HCT116 (cell line): ENCODE measurements around the gene FRA10AC1. TPM values are rescaled to one million over a fixed set of nuclear protein-coding genes. Genes with fewer than 3 reads are reported as not detected.

Experiments
- ATAC-seq: fragments of 200-7000 bp; cut with Tn5 transposase; 2 replicates; pipeline ENCODE4 v1.9.1; 2020; ENCODE audit warnings: mild to moderate bottlenecking, moderate library complexity
- BruUV-seq: library from RNA; stranded (reverse); fragments of 400-500 nt; replicated peaks from 2 replicates; lab custom pipeline; 2021; lab: Mats Ljungman, UMichigan
- CTCF ChIA-PET: fragments of 300-600 bp; sonication (Branson Sonifier 250); formaldehyde crosslinking; loops from one replicate; lab custom pipeline; 2021; ENCODE audit warnings: antibody characterized with exemption; lab: Charles Lee
- POLR2A ChIA-PET: fragments of 300-600, 350-600 bp; sonication (Branson Sonifier 250); formaldehyde crosslinking; loops from one replicate; lab custom pipeline; 2021; ENCODE audit warnings: antibody characterized with exemption; lab: Charles Lee
- RAD21 ChIA-PET, 2 experiments: fragments of 300-600 bp; sonication (Branson Sonifier 250); formaldehyde crosslinking; loops; one replicate each; lab custom pipeline; 2023; ENCODE audit warnings: low total read pairs in 2 of 2; ENCODE audit not compliant: uncharacterized antibody in 2 of 2, unreplicated experiment in 2 of 2, low non-redundant PET in 1 of 2; lab: Charles Lee
- DNase-seq: peaks from one replicate; pipeline ENCODE4 v3.0.0-alpha.2; 2010; ENCODE audit warnings: low read depth, low spot score
- H2AFZ ChIP-seq: fragments of 200-600 bp; shearing (Covaris generic), sonication (generic); 2 replicates; pipeline ENCODE4 v1.6.1; 2017; ENCODE audit warnings: low read depth, mixed run types, mixed read lengths, antibody characterized with exemption, low read length; ENCODE audit not compliant: poor library complexity, severe bottlenecking
- H3K27ac ChIP-seq: 2 replicates; pipeline ENCODE4 v1.5.1; 2012; ENCODE audit warnings: low read depth, low read length
- H3K27me3 ChIP-seq: fragments of 200-600 bp; sonication (generic); 2 replicates; pipeline ENCODE4 v1.6.1; 2016; ENCODE audit warnings: mixed run types, low read length, mixed read lengths; ENCODE audit not compliant: insufficient read depth
- H3K36me3 ChIP-seq, 2 experiments: fragments of 200-500 bp in 1 of 2; fragments of 200-600 bp in 1 of 2; sonication (Bioruptor generic) in 1 of 2; sonication (generic) in 1 of 2; 2 replicates each; pipeline versions ENCODE4 v1.5.1 to v1.6.1; 2014 to 2016; ENCODE audit warnings: low read length in 2 of 2, inconsistent platforms in 1 of 2, mixed read lengths in 1 of 2, mixed run types in 1 of 2; ENCODE audit not compliant: insufficient read depth in 2 of 2, control insufficient read depth in 1 of 2
- H3K4me1 ChIP-seq, 2 experiments: fragments of 200-600 bp in 1 of 2; sonication (generic) in 1 of 2; 2 replicates each; pipeline versions ENCODE4 v1.5.1 to v1.6.1; 2012 to 2017; ENCODE audit warnings: low read length in 2 of 2, inconsistent platforms in 1 of 2, mild to moderate bottlenecking in 1 of 2, mixed read lengths in 1 of 2, mixed run types in 1 of 2, moderate library complexity in 1 of 2; ENCODE audit not compliant: insufficient read depth in 2 of 2, control insufficient read depth in 1 of 2
- H3K4me2 ChIP-seq: fragments of 200-600 bp; sonication (generic); 2 replicates; pipeline ENCODE4 v1.6.1; 2017; ENCODE audit warnings: mixed run types, low read length, mixed read lengths
- H3K4me3 ChIP-seq, 2 experiments: fragments of 200-600 bp in 1 of 2; sonication (generic) in 1 of 2; replicated peaks in 1 of 2; 2 replicates each; pipeline ENCODE4 v1.5.1; 2011 to 2016; ENCODE audit warnings: low read length in 2 of 2, control low read depth in 1 of 2, low read depth in 1 of 2, mild to moderate bottlenecking in 1 of 2, mixed read lengths in 1 of 2, mixed run types in 1 of 2
- H3K79me2 ChIP-seq: fragments of 200-600 bp; sonication (generic); 2 replicates; pipeline ENCODE4 v1.6.1; 2017; ENCODE audit warnings: mild to moderate bottlenecking, mixed run types, low read length, moderate library complexity, mixed read lengths; ENCODE audit not compliant: insufficient read depth
- H3K9ac ChIP-seq: fragments of 200-600 bp; sonication (generic); 2 replicates; pipeline ENCODE4 v1.6.1; 2016; ENCODE audit warnings: low read length, mixed read lengths
- H3K9me2 ChIP-seq: fragments of 200-600 bp; sonication (generic), shearing (Covaris generic); 2 replicates; pipeline ENCODE4 v1.6.1; 2017; ENCODE audit warnings: mixed run types, mild to moderate bottlenecking, moderate library complexity; ENCODE audit not compliant: insufficient read depth
- H3K9me3 ChIP-seq, 2 experiments: fragments of 200-500 bp in 1 of 2; fragments of 200-600 bp in 1 of 2; sonication (Bioruptor generic) in 1 of 2; sonication (generic) in 1 of 2; 2 replicates each; pipeline ENCODE4 v1.6.1; 2014 to 2017; ENCODE audit warnings: low read length in 2 of 2, mixed read lengths in 2 of 2, inconsistent platforms in 1 of 2, low read depth in 1 of 2, mild to moderate bottlenecking in 1 of 2, mixed run types in 1 of 2, moderate library complexity in 1 of 2; ENCODE audit not compliant: control insufficient read depth in 1 of 2, insufficient read depth in 1 of 2
- H4K20me1 ChIP-seq: fragments of 200-600 bp; sonication (generic), shearing (Covaris generic); 2 replicates; pipeline ENCODE4 v1.6.1; 2017; ENCODE audit warnings: mixed run types, mild to moderate bottlenecking, moderate library complexity; ENCODE audit not compliant: insufficient read depth
- ATF3 ChIP-seq: IDR thresholded peaks from 2 replicates; pipeline ENCODE4 v1.6.1; 2012
- CBX3 ChIP-seq: IDR thresholded peaks from 2 replicates; pipeline ENCODE4 v1.6.1; 2012; ENCODE audit warnings: low read depth
- CEBPB ChIP-seq: IDR thresholded peaks from 2 replicates; pipeline ENCODE4 v1.6.1; 2012; ENCODE audit warnings: low read depth
- CTCF ChIP-seq, 3 experiments: fragments of 200-600 bp in 1 of 3; sonication (generic) in 1 of 3; IDR thresholded peaks in 2 of 3; conservative IDR thresholded peaks in 1 of 3; 2 replicates each; pipeline ENCODE4 v1.5.1; 2012 to 2017; ENCODE audit warnings: low read depth in 2 of 3, low read length in 2 of 3, antibody characterized with exemption in 1 of 3, borderline replicate concordance in 1 of 3, control low read depth in 1 of 3, mild to moderate bottlenecking in 1 of 3, mixed read lengths in 1 of 3, mixed run types in 1 of 3, moderate library complexity in 1 of 3; ENCODE audit not compliant: insufficient read depth in 1 of 3
- EGR1 ChIP-seq: IDR thresholded peaks from 2 replicates; pipeline ENCODE4 v1.6.1; 2012; ENCODE audit warnings: low read depth
- EZH2phosphoT487 ChIP-seq: fragments of 200-600 bp; IDR thresholded peaks from 2 replicates; pipeline ENCODE4 v1.6.1; 2018; ENCODE audit warnings: antibody characterized with exemption, borderline replicate concordance
- FOSL1 ChIP-seq: IDR thresholded peaks from 2 replicates; pipeline ENCODE4 v1.6.1; 2012; ENCODE audit warnings: low read depth
- JUND ChIP-seq: IDR thresholded peaks from 2 replicates; pipeline ENCODE4 v1.6.1; 2012
- POLR2A ChIP-seq: IDR thresholded peaks from 2 replicates; pipeline ENCODE4 v1.7.0; 2011; ENCODE audit warnings: borderline replicate concordance; ENCODE audit not compliant: insufficient read depth, insufficient read length; ENCODE audit errors: extremely low read depth
- POLR2AphosphoS5 ChIP-seq: IDR thresholded peaks from 2 replicates; pipeline ENCODE4 v1.6.1; 2011; ENCODE audit warnings: mild to moderate bottlenecking, low read depth, low read length, moderate library complexity
- RAD21 ChIP-seq: IDR thresholded peaks from 2 replicates; pipeline ENCODE4 v1.6.1; 2012; ENCODE audit warnings: low read depth, mild to moderate bottlenecking
- ZBTB33 ChIP-seq: IDR thresholded peaks from 2 replicates; pipeline ENCODE4 v1.6.1; 2011; ENCODE audit warnings: mild to moderate bottlenecking, low read length, moderate library complexity; ENCODE audit not compliant: insufficient replicate concordance; ENCODE audit errors: extremely low read depth
- ZFX ChIP-seq: fragments of 450-650 bp; IDR thresholded peaks from 2 replicates; pipeline ENCODE4 v1.6.1; 2017
- ZNF274 ChIP-seq: fragments of 200-500 bp; sonication (Bioruptor generic); IDR thresholded peaks from 2 replicates; pipeline ENCODE4 v1.6.1; 2014; ENCODE audit warnings: mild to moderate bottlenecking, low read depth, low read length, inconsistent platforms
- intact Hi-C: fragments of 100-400 bp; cut with micrococcal nuclease; formaldehyde crosslinking; loops from 2 replicates; pipeline ENCODE4 v1.10.0; 2022
- total RNA-seq: library from RNA; stranded (reverse); gene quantifications from one replicate; pipeline ENCODE4 v1.2.1, GENCODE V29; 2021; ENCODE audit not compliant: unreplicated experiment

The FRA10AC1 gene
- total RNA-seq, 1 experiment from 2014 or later = 21.9 TPM

- TF ChIP-seq ZFX = no peak
- peak; percentile 71; the same call in 1 of the 2 replicates for TF ChIP-seq CBX3
- no peak for TF ChIP-seq ZNF274
- TF ChIP-seq POLR2AphosphoS5 = no peak
- no peak for TF ChIP-seq EZH2phosphoT487
- TF ChIP-seq RAD21 = peak; percentile 66
- TF ChIP-seq POLR2A = no peak
- peak; percentile 43; the same call in 1 of the 2 replicates for TF ChIP-seq FOSL1
- peak; percentile 60; the same call in 1 of the 2 replicates for TF ChIP-seq ATF3
- TF ChIP-seq EGR1 = no peak
- TF ChIP-seq JUND = no peak; the same call in 1 of the 2 replicates
- TF ChIP-seq ZBTB33 = no peak
- TF ChIP-seq, all 23 proteins: peak for 7
Measured at GRCh38 chr10:93746844-93747284, 44.5 kb upstream of the FRA10AC1 start (continued).

GRCh38 chr10:93745408-93746065 lies 43.1 kb upstream of the FRA10AC1 start:
- no peaks in the 10 kb centered on the region for H3K36me3 ChIP-seq
- H3K9me2 ChIP-seq = no peaks in the 10 kb centered on the region
- TF ChIP-seq RAD21 (peak; percentile 78), CEBPB (no peak), CTCF (IDR thresholded peaks at IDR 0.05 in 2 of 3, conservative IDR thresholded peaks at IDR 0.05 in 1 of 3; ENCODE audit: borderline replicate concordance in 1 of 3, insufficient read depth in 1 of 3, low read depth in 2 of 3, low read length in 2 of 3) (peak; percentile 60 to 79 (median 67))
- H3K4me1 ChIP-seq = peaks cover 0 to 19% of the 10 kb centered on the region in 2 experiments; a peak in 2 of 4 replicates
- no peak overlapping the region for H3K27ac ChIP-seq
- CTCF ChIA-PET = interaction anchor here (0.6 to 4.6 kb wide), 16 partner anchors 11 to 588 kb away, joined by 3 to 92 read pairs (median 4); partner anchors contain the start of genes FRA10AC1 and LGI1
- ATAC-seq (peak; percentile 52), DNase-seq (no peak)
- H4K20me1 ChIP-seq = no peaks in the 10 kb centered on the region
- POLR2A ChIA-PET = interaction anchor here (2.1 kb wide), 1 partner anchor 70 kb away, joined by 10 read pairs; no protein-coding TSS in a partner anchor
- intact Hi-C loops = loop anchor here (1.0 to 2.0 kb wide), 2 partner anchors 71 to 113 kb away; no protein-coding TSS in a partner anchor
- no TSS peak for BruUV-seq
- no peak overlapping the region for H2AFZ ChIP-seq
- no peaks in the 10 kb centered on the region for H3K79me2 ChIP-seq
- no peaks in the 10 kb centered on the region for H3K27me3 ChIP-seq
- no peak overlapping the region for H3K4me2 ChIP-seq
- no peaks in the 10 kb centered on the region for H3K9me3 ChIP-seq
- no peak overlapping the region for H3K9ac ChIP-seq
- RAD21 ChIA-PET = interaction anchor here (0.7 to 1.2 kb wide), 5 partner anchors 43 to 70 kb away, joined by 3 to 7 read pairs (median 5); partner anchors contain the start of gene FRA10AC1 (in 2 of the 2)
- no peak overlapping the region for H3K4me3 ChIP-seq
